H1 (cell line): Measurements from ENCODE around the gene HTR2C. TPM values are rescaled to one million over a fixed set of nuclear protein-coding genes. Genes with fewer than 3 reads are reported as not detected.

ENCODE experiments used
- CTCF ChIA-PET: fragments of 300-600 bp; sonication (Branson Sonifier 250); formaldehyde crosslinking; loops from one replicate; lab custom pipeline; 2021; ENCODE audit not compliant: partially characterized antibody; lab: Charles Lee
- POLR2A ChIA-PET: fragments of 300-600 bp; sonication (Branson Sonifier 250); formaldehyde crosslinking; loops from one replicate; lab custom pipeline; 2021; ENCODE audit warnings: inconsistent platforms; ENCODE audit not compliant: partially characterized antibody; lab: Charles Lee
- DNase-seq, 2 experiments: peaks; one replicate each; pipeline versions ENCODE4 v3.0.0 to v3.0.0-alpha.2; 2010 to 2022; ENCODE audit warnings: low spot score in 2 of 2, low read depth in 1 of 2, mixed read lengths in 1 of 2
- FAIRE-seq: peaks from 2 replicates; lab custom pipeline; 2011; peaks lifted over from hg19 to GRCh38; lab: Jason Lieb, UNC
- H2AFZ ChIP-seq: 2 replicates; pipeline ENCODE4 v1.8.1; 2012; ENCODE audit warnings: low read length, inconsistent platforms
- H2AK5ac ChIP-seq: 2 replicates; pipeline ENCODE4 v1.6.1; 2013; ENCODE audit warnings: low read depth, low read length
- H2BK120ac ChIP-seq: replicated peaks from 2 replicates; pipeline ENCODE3; 2013; ENCODE audit warnings: low read depth, low read length, inconsistent platforms
- H2BK12ac ChIP-seq: 2 replicates; pipeline ENCODE4 v1.6.1; 2013; ENCODE audit warnings: low read depth, low read length
- H2BK15ac ChIP-seq: 2 replicates; pipeline ENCODE4 v1.6.1; 2013; ENCODE audit warnings: low read length
- H2BK20ac ChIP-seq: 2 replicates; pipeline ENCODE4 v1.6.1; 2013; ENCODE audit warnings: low read length
- H2BK5ac ChIP-seq: 2 replicates; pipeline ENCODE4 v1.6.1; 2013; ENCODE audit warnings: low read depth, low read length
- H3K14ac ChIP-seq: 2 replicates; pipeline ENCODE4 v1.6.1; 2013; ENCODE audit warnings: inconsistent platforms; ENCODE audit not compliant: insufficient read length
- H3K18ac ChIP-seq: 2 replicates; pipeline ENCODE4 v1.6.1; 2013; ENCODE audit warnings: low read length; ENCODE audit errors: extremely low read depth
- H3K23ac ChIP-seq: 2 replicates; pipeline ENCODE4 v1.6.1; 2013; ENCODE audit warnings: inconsistent platforms; ENCODE audit not compliant: insufficient read length
- H3K23me2 ChIP-seq: 2 replicates; pipeline ENCODE4 v1.6.1; 2013; ENCODE audit warnings: low read depth, low read length
- H3K27ac ChIP-seq: 2 replicates; pipeline ENCODE4 v1.6.1; 2011; ENCODE audit warnings: low read depth, low read length, inconsistent platforms
- H3K27me3 ChIP-seq, 4 experiments: replicated peaks in 1 of 4; 1 replicate in 1 of 4; 2 replicates in 3 of 4; pipeline versions ENCODE4 v1.6.1 to v1.8.1; 2011 to 2013; ENCODE audit warnings: low read length in 3 of 4, mild to moderate bottlenecking in 3 of 4, inconsistent platforms in 2 of 4, mixed read lengths in 2 of 4, moderate library complexity in 1 of 4; ENCODE audit not compliant: control insufficient read depth in 3 of 4, insufficient read depth in 3 of 4; ENCODE audit errors: extremely low read depth in 1 of 4
- H3K36me3 ChIP-seq, 4 experiments: 2 replicates each; pipeline versions ENCODE4 v1.6.1 to v1.8.1; 2011 to 2013; ENCODE audit warnings: mild to moderate bottlenecking in 4 of 4, low read length in 3 of 4, moderate library complexity in 2 of 4, control low read depth in 1 of 4, inconsistent platforms in 1 of 4; ENCODE audit not compliant: insufficient read depth in 4 of 4, control insufficient read depth in 2 of 4
- H3K4ac ChIP-seq: replicated peaks from 2 replicates; pipeline ENCODE3; 2013; ENCODE audit warnings: low read length, low read depth, mixed read lengths, inconsistent platforms; ENCODE audit not compliant: insufficient read length
- H3K4me1 ChIP-seq, 4 experiments: replicated peaks in 1 of 4; 1 replicate in 1 of 4; 2 replicates in 3 of 4; pipeline versions ENCODE4 v1.6.1 to v1.8.1; 2011 to 2013; ENCODE audit warnings: low read length in 3 of 4, inconsistent platforms in 2 of 4, mixed read lengths in 1 of 4; ENCODE audit not compliant: insufficient read depth in 4 of 4, control insufficient read depth in 3 of 4
- H3K4me2 ChIP-seq, 2 experiments: 2 replicates each; pipeline versions ENCODE4 v1.6.1 to v1.8.1; 2011 to 2013; ENCODE audit warnings: low read depth in 2 of 2, low read length in 2 of 2, control low read depth in 1 of 2, inconsistent platforms in 1 of 2, mild to moderate bottlenecking in 1 of 2; ENCODE audit not compliant: insufficient read depth in 1 of 2
- H3K4me3 ChIP-seq, 4 experiments: fragments of 200-600, 300-600 bp in 1 of 4; sonication (generic), shearing (Covaris generic), sonication (Bioruptor Twin) in 1 of 4; 2 replicates each; pipeline versions ENCODE4 v1.5.1 to v1.8.1; 2011 to 2016; ENCODE audit warnings: low read length in 4 of 4, low read depth in 3 of 4, control low read depth in 2 of 4, inconsistent platforms in 2 of 4, mild to moderate bottlenecking in 2 of 4, mixed read lengths in 1 of 4, moderate library complexity in 1 of 4; ENCODE audit not compliant: insufficient read depth in 2 of 4; ENCODE audit errors: extremely low read depth in 1 of 4
- H3K56ac ChIP-seq: replicated peaks from 2 replicates; pipeline ENCODE3; 2013; ENCODE audit warnings: low read depth, mild to moderate bottlenecking, mixed read lengths, low read length, inconsistent platforms; ENCODE audit not compliant: insufficient read length
- H3K79me1 ChIP-seq: 2 replicates; pipeline ENCODE4 v1.6.1; 2013; ENCODE audit warnings: low read depth, low read length, control low read depth
- H3K79me2 ChIP-seq, 2 experiments: 2 replicates each; pipeline versions ENCODE4 v1.6.1 to v1.8.1; 2012 to 2013; ENCODE audit warnings: low read length in 2 of 2, mild to moderate bottlenecking in 2 of 2, inconsistent platforms in 1 of 2; ENCODE audit not compliant: insufficient read depth in 2 of 2, control insufficient read depth in 1 of 2
- H3K9ac ChIP-seq, 4 experiments: replicated peaks in 1 of 4; 1 replicate in 1 of 4; 2 replicates in 3 of 4; pipeline versions ENCODE4 v1.6.1 to v1.8.1; 2011 to 2013; ENCODE audit warnings: low read depth in 3 of 4, low read length in 3 of 4, control low read depth in 2 of 4, mild to moderate bottlenecking in 2 of 4, moderate library complexity in 2 of 4, inconsistent platforms in 1 of 4; ENCODE audit errors: extremely low read depth in 1 of 4
- H3K9me3 ChIP-seq, 2 experiments: 2 replicates each; pipeline versions ENCODE4 v1.6.1 to v1.8.1; 2012 to 2013; ENCODE audit warnings: mild to moderate bottlenecking in 2 of 2, moderate library complexity in 2 of 2, control low read depth in 1 of 2, inconsistent platforms in 1 of 2, low read depth in 1 of 2, low read length in 1 of 2, mixed read lengths in 1 of 2; ENCODE audit not compliant: insufficient read depth in 2 of 2
- H4K20me1 ChIP-seq, 2 experiments: replicated peaks in 1 of 2; 2 replicates each; pipeline versions ENCODE3 to v1.8.1; 2011 to 2013; ENCODE audit warnings: inconsistent platforms in 2 of 2, low read length in 2 of 2, mild to moderate bottlenecking in 1 of 2; ENCODE audit not compliant: insufficient read depth in 2 of 2, control insufficient read depth in 1 of 2
- H4K5ac ChIP-seq: 2 replicates; pipeline ENCODE4 v1.6.1; 2013; ENCODE audit warnings: low read length, low read depth, mixed read lengths, inconsistent platforms; ENCODE audit not compliant: insufficient read length
- H4K8ac ChIP-seq: 2 replicates; pipeline ENCODE4 v1.8.0; 2013; ENCODE audit warnings: mild to moderate bottlenecking, moderate library complexity, low read length, inconsistent platforms; ENCODE audit not compliant: insufficient read depth; ENCODE audit errors: extremely low read depth
- H4K91ac ChIP-seq: replicated peaks from 2 replicates; pipeline ENCODE3; 2013; ENCODE audit warnings: low read length, mixed read lengths, inconsistent platforms; ENCODE audit not compliant: insufficient read length
- CHD2 ChIP-seq: IDR thresholded peaks from 2 replicates; pipeline ENCODE4 v1.6.1; 2012; ENCODE audit warnings: low read length, improper control_type of control experiment
- CREB1 ChIP-seq: IDR thresholded peaks from 2 replicates; pipeline ENCODE4 v1.6.1; 2012; ENCODE audit warnings: inconsistent platforms
- RXRA ChIP-seq: IDR thresholded peaks from 2 replicates; pipeline ENCODE4 v1.6.1; 2011; ENCODE audit warnings: low read depth, mild to moderate bottlenecking, low read length, moderate library complexity; ENCODE audit not compliant: insufficient read depth
- WGBS, 2 experiments: shearing (Covaris generic) in 1 of 2; methylation state at CpG; one replicate each; pipeline versions ENCODE4 v1.1.6 to v1.1.7; 2013 to 2015; ENCODE audit warnings: low lambda C conversion rate in 2 of 2, mixed read lengths in 2 of 2, inconsistent platforms in 1 of 2, low coverage in 1 of 2, missing lambda C conversion rate in 1 of 2; ENCODE audit not compliant: insufficient replicate concordance in 2 of 2, insufficient coverage in 1 of 2, insufficient read length in 1 of 2; ENCODE audit errors: extremely low coverage in 1 of 2, missing lambda C conversion rate in 1 of 2; 5-methylcytosine and 5-hydroxymethylcytosine counted together
- polyA plus RNA-seq, 7 experiments: library from polyadenylated mRNA; depleted of rRNA in 3 of 7; stranded (reverse) in 5 of 7; unstranded in 2 of 7; fragments of >200 nt in 5 of 7; fragments of 200-250 nt in 2 of 7; gene quantifications; 1 replicate in 5 of 7; 2 replicates in 1 of 7; 4 replicates in 1 of 7; pipeline versions ENCODE4 v1.2.1 to v1.2.3, GENCODE V29; 2011 to 2013; ENCODE audit warnings: missing spikeins in 2 of 7, mixed read lengths in 2 of 7
- total RNA-seq: library from RNA; stranded (reverse); fragmentation: NEBNext Ultra II Directional; extraction: Animal tissue kit (Norgen Biotek cat#: 25700); gene quantifications from 2 replicates; pipeline ENCODE4 v1.2.1, GENCODE V29; 2021

The HTR2C gene
- total and polyA plus RNA-seq, 2 of the 8 experiments (the other 6 are each of a cell fraction or from before 2014, with no cell fraction given): 1.7 to 2.0 TPM

- ChIA-PET CTCF (no interaction called here), POLR2A (no interaction called here)
- Histone ChIP-seq H3K23me2 (no peaks in the 10 kb centered on the region), H3K27ac (no peak overlapping the region), H3K27me3 (no peaks in the 10 kb centered on the region), H3K36me3 (no peaks in the 10 kb centered on the region), H4K91ac (no peak overlapping the region), H3K4me3 (no peak overlapping the region), H2BK5ac (no peak overlapping the region), H3K4me2 (no peak overlapping the region), H4K8ac (no peak overlapping the region), H3K79me1 (no peaks in the 10 kb centered on the region), H2AFZ (no peak overlapping the region), H3K79me2 (no peaks in the 10 kb centered on the region), H4K20me1 (no peaks in the 10 kb centered on the region), H3K14ac (no peak overlapping the region), H2BK20ac (no peak overlapping the region), H3K4ac (no peak overlapping the region), H2AK5ac (no peak overlapping the region), H3K9ac (no peak overlapping the region), H3K4me1 (no peaks in the 10 kb centered on the region), H3K18ac (no peak overlapping the region), H3K23ac (no peak overlapping the region), H4K5ac (no peak overlapping the region), H3K56ac (no peak overlapping the region), H2BK12ac (no peak overlapping the region), H2BK120ac (no peak overlapping the region), H2BK15ac (no peak overlapping the region), H3K9me3 (no peaks in the 10 kb centered on the region; a peak in 1 of 4 replicates)
- FAIRE-seq (no peak), DNase-seq (no peak)
- 100% methylated on average over 1 of the region's 1 CpG; no CpG with 5 or more reads in 1 of the 2 experiments for WGBS, 2 experiments
- TF ChIP-seq CREB1 (no peak), CHD2 (no peak), RXRA (no peak)
Measured at GRCh38 chrX:114889481-114889880, 305.6 kb downstream of the HTR2C start.
